ENCODE data around the gene DIDO1.

The DIDO1 gene

DNA sequence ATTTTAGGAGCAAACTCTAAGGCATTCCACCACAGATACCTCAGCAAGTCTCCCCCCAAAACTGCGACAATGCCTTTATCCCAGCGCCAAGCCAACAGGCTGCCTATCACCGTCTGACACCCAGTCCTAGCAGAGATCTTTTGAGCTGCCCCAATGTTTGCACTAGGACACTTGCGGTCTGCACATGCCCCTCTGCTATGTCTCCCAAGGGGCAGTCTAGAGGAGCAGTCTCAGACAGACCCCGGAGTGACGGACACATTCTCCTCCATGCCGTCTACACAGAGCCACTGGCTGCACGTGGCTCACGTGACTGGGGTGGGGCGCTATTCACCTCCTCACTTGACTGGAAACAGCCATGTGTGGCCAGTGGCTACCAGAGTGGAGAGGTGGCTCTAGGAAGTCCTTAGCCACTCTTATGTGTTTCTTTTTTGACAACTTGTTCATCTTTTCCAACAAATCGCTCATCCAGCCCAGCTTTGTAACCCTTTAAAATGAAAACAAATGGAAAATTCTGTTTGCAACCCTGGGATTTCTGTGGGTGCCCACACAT lies 16.0 kb downstream of the DIDO1 start:
- no peak for DNase-seq (ENCODE audit: low read depth)

DNA sequence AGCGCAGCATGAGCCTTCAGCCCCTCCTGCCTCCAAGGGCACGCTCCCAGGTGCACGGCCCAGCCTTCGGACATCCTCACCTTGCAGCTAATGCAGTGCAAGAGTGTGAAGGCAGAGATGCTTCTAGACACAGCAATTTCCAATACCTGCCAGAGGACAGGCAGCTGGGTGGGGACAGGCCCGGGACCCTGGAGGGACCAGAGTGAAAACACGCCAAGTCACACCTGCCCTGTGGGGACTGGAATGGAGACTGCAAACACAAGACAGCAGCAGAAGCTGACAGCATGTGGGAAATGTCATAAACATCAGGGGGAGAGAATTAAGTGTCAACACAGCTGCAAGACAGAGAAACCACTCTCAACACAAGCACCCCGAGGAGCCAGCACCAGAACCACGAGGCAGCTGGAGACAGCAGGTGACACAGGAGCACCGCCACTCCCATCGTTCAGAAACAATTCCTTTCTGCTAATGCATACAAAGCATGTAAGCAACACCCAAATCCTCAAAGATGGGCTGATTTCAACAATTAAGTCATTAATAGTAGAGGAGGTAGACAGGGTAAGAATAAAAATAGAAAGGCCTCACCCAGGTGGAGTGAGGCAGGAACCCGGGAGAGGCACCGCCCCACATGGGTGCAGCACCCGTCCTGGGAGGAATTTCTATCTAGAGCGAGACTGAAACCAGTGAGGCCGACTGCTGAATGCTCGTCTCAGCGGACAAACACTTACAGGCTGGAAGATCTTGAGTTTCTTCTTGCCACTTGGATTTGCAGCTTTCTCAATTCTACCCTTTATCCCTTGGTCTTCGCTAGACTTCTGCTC lies 17.1 kb downstream of the DIDO1 start:
- DNase-seq (ENCODE audit: low read depth): no peak

DNA sequence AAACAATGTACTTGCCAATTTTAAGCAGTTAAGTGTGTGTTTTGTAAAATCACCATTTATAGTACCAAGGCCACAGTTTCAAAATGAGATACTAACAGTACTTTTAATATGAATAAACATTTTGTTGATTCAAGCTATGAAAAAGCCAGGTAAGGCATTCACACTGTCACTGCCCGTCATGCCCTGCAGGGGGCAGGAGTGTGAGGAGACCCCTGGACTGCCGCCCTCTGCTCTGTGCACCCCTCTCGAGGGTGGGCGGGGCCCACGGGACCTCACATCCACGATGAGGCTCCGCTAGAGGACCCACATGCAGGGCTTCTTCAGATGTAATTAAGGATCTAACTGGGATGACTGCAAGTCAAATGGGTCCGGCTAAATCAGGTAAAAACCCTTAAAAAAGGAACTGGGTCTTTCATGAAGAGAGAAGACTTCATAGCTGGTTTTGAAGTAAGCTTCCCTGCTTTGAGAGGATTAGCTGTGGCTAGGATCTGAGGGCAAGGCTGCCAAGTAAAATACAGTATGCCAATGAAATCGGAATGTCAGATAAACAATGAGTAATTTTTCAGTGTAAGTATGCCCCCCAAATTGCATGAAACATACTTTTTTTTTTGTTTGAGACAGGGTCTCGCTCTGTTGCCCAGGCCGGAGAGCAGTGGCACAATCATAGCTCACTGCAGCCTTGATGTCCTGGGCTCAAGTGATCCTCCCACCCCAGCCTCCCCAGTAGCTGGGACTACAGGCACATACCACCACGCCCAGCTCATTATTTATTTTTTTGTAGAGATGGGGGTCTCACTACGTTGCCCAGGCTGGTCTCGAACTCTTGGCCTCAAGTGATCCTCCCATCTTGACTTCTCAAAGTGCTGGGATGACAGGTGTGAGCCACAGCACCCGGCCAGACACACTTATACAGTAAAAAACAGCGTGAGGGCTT lies 18.7 kb downstream of the DIDO1 start:
- DNase-seq (ENCODE audit: low read depth): no peak

DNA sequence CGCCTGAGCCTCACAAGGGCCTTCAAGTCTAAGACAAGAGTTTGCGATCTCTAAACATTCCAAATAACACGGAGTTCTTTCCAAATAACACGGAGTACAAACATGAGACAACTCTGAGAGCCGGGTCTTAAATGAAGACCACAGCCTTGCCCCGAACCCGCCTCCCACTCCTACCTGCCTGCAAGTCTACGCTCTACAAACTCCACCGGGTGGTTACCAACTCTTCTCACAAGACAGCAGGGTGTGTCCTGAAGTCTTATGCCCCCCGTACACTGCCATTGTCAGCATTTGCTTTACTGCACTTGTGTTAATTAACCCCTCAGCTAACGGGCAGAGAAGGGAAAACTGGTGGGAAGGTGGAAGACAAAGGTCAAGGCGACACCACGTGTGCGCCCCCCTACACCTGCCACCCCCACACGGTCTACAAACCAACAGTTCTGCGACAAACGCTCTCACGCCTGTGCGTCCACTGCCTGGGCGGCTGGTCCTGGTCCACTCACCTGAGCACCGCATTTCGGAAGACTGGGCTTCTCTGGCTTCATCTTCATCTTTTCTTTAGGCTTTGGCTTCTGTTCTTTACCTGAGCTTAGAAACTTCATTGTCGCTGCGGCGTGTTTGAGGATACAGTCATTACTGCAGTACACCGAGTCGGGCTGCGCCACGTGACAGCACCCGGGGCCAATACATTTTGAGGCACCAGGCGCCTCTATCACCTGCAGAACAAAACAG lies 19.5 kb downstream of the DIDO1 start:
- DNase-seq (ENCODE audit: low read depth): no peak

DNA sequence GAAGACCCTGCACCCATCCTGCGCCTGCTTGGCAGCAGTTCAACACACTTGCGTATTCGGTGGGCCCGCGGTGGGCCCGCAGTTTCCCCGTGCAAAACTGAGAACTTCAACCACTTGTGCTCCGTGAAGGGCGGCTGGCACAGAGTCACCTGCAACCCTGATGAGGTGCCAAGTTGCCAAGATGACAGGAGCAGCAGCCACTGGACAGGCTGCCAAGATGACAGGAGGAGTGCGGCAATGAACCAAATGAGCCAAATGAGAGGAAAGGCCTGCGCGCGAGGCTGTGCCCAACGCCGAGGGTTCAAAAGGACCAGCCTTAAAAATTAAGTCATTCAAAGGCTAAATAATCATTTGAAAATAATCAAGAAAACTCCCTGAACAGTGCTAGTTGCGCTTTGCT lies 20.1 kb downstream of the DIDO1 start:
- no peak for DNase-seq (ENCODE audit: low read depth)

DNA sequence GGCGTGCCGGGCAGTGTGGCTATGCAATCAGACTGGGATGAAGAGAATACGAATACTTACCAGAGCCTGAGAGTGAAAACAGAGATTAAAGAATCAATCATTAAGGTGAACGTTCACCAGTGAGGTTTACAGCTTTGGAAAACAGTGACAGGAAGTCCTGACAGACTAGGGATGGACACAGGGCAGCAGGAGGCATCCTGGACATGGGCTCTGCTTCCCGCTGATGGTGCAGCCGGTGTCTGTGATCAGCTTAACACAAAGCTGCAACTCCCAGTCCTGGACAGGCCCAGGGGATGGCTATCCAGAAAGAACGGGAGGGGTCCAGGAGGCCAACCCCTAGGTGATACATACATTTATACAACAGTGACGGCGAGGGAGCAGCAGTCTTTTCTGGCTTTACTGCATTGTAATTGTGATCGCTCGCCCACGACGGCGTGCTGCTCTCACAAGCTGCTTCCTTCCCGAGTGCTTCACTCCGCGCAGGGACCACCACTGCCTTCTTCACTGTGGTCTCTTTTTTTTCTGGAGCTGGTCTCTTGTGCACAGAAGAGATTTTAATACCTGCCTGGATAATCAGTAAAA lies 20.7 kb downstream of the DIDO1 start:
- no peak for DNase-seq (ENCODE audit: low read depth)

DNA sequence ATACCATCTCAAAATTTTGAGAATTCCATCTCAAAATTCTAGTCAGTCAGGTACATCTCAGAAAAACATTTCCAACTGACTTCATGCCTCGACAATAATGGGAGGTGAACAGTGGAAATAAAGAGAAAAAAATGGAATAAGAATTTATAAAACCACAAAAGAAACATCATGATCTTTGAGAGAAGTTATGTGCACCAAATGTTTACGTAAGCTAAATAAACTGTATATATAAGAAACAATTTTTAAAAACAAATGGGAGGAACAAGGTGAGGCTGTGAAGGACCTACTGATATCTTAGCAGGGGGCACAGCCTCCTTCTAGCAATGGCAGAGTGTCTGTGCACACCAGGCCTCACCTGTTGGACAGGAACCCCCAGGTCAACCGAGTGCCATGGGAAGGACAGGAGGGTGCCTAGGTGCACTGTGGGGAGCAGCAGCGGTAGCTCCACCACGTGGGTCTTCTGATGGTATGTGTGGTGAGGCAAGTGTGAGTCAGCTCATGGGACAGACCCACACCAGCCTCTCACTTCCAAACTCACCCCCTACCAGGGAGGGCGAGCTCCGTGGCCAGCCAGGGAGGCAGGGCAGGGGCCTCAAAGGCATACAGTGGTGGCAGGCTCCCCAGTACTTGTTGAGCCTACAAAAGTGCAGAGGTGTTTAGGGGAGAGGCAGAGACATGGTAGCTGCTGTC lies 23.2 kb downstream of the DIDO1 start:
- no peak for DNase-seq (ENCODE audit: low read depth)

DNA sequence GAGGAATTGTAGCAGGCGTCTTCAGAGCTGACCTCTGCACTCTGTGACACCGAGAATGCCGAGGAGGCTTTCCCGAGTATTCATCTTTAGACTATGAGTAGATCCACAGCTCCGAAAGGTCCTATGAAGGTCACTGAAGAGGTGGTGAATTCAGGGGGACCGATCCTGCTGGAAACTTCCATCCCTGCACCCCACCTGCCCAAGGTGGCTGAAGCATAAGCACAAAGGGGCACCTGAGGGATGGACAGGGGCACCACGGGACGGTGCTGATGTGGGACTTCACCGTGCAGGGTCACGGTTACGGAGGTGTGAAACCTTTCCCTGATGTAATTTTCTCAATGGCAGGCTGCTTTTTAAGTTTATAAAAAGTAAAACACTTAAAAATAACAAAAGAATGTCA lies 24.4 kb downstream of the DIDO1 start:
- DNase-seq (ENCODE audit: low read depth): no peak

DNA sequence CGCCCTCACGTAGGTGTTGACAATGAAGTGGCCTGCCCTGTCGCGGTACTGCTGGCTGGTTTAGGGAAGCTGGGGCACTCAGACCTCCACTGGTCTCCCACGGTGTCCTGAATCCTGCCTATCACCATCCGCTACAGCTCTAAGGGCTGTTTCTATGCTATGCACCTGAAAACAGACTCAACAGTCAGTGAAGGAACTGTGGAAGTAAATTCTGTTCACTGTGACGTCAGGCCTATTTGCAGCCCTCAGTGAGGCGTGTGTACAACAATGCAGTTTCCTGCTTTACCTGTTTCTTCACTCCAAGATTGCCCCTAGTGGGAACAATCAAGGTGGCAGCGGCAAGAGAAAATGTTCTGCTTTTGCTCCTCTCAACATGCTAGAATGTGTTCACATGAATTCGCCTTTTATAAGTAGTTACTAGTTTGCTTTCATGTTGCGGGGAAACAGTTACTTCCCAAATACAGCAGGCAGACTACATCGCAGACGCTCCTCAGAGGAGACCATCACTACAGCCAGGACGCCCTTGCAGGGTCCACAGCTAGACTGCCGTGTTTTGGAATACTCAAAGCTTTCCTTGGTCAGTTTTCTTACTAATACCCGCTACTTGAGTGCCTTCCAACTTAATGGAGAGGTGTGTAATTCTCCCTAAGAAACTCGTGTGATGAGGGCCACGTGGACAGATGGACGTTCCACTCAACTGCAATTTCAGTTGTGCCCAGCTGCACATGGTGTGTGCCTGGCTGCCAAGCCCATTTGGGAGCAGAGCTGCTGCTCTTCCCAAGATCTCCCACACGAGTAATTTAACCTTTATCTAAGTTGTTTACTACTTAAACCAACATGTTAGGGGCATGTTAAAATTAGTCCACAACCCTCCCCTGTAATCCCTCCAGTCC lies 25.4 kb downstream of the DIDO1 start:
- DNase-seq (ENCODE audit: low read depth): no peak

DNA sequence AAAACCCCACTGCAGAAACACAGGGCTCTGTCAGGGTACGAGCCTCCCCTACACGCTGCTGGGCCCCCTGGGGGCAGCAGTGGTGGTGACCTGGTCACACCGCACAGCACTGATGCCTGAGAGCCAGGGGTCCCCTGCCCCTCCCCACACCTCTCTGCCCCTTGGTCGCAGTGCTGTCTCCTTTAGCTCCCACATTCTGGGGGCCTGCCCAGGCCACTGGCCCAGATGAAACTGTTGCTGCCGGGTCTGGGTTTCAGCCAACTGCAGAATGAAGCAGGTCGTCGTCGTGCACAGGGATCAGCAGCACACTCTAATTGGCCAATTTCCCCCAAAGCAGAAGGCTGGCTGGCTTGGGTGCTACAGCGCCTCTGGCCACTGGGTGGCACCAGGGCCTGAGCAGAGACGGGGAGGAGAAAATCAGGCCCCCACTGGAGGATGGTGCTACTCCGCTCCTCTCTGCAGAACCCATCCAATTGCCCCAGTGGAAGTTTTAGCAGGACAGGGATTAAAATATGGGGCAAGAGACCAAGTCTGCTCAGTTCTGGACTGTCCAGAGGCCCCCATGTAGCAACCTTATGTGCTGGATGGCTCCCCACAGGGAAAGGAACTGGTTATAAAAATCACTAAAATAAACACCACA lies 26.1 kb downstream of the DIDO1 start:
- DNase-seq (ENCODE audit: low read depth): peak; percentile 57

DNA sequence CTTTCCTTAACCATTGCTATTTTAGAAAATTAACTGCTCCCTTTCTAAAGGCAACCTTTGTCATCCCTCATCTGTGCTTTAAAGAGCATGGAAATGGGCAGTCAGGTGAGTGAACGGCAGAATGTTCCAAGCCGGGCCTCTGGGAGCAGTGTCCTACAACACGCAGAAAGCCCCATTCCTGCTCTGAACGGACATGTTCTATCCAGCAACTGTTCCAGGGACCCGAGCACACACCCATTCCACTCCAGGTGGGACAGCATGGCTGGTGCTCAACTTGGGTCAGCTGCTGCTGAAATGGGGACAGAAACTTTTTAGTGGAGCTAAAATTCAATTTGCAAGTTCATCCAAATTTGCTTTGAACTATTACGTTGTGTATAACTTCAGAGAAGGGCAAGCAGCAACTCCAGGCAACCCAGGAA lies 26.7 kb downstream of the DIDO1 start:
- no peak for DNase-seq (ENCODE audit: low read depth)

DNA sequence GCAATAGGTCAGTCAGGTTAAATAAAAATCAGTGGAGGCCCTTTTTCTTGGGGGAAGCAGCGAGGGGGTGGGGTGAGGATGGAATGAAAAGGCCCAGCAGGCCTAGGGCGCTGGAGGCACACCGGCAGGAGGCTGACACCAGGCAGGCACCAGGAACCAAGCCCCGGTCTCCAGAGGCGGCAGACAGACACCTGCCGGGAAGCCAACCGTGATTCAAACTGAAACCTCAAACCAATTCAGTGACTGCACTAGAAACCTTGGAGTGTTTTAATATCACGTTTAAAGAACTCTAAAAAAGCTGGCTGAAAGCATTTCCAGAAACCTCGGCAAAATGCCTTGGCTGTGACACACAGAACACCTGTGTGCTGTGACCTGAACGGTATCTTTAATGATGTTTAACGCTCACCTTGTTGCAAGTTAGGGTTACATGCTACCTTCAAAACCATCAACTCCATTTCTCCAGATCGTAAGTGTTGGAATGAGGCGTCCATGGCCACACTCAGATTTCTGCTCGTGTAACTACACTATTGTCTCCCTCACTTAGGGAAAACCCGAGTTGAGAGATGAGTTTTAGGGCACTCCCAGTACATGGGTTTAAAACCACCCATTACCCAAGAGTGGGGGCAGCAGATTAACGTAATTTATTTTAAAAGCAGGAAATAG lies 27.2 kb downstream of the DIDO1 start:
- DNase-seq (ENCODE audit: low read depth): no peak

DNA sequence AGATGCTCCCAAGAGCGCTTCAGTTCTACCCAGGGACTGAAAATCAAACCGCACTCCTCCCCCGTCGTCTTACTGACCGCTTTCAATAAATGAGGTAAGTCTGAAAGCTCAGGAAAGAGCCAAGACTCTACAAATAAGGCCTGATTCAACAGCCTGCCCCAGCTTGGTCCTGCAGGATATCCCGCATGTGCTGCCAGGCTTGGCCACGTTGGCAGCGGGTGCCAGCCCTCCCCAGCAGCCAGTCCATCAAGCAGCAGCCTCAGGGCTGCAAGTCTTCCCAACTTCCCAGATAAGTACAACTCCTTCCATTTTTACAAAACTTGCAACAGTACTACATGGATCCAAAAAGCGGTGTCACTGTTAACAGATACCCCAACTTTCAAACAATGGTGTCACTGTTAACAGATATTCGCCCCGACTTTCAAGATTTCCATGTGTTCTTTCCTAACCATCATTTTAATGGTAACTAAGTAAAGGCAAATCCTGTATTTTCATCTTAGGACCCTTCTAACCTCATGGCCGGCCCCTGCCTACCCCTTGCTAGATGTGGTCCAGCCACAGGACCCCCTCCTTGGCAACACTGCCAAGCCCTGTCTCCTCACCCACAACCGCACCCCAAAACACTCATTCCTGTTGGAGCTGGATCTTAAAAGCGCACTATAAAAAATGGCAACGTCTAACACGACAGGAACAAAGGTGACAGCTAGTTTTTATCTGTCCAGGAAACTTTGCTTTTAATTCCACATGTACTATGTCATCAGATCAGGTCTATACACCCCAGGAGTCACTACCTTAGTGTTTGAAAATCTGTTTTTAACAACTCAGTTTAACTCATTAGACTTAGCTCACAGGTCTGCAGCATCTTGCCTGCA lies 28.0 kb downstream of the DIDO1 start:
- DNase-seq (ENCODE audit: low read depth): no peak

DNA sequence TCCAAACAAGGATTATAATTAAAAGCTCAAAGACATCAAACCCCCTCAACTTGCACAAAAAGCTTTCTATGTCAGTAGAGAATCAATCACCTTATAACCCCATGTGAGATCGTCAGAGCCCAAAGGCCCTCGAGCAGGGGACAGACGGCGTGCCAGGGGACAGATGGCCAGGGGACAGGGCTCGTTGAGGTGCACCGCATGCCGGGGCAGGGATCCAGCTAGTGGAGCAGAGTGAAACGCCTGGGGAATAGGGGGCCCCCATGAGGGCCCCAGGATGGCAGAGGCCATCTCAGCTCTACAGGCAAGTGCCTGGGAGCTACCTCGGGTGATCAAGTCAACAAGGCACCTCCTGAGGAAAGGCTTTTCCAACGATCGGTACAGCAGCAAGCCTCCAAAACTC lies 28.6 kb downstream of the DIDO1 start:
- DNase-seq (ENCODE audit: low read depth): no peak

DNA sequence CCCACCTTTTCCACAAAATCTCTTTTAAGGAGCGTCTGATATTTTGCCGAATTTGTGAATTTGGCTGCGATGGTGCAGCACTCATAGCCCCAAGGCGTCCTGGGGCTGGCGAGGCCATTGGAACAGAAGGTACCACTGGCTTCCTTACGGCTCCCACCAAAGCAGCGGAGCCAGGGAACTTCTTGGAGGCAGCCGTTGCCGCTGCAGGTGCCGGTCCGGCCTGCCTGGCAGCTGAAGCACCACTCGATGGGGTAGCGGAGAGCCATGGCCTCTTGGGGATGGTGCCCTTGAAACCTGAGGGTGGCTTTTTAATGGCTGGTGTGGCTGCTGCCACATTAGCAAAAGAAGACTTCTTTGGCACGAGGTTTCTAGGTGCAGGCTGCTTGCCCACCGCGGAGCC lies 29.8 kb downstream of the DIDO1 start:
- no peak for DNase-seq (ENCODE audit: low read depth)

DNA sequence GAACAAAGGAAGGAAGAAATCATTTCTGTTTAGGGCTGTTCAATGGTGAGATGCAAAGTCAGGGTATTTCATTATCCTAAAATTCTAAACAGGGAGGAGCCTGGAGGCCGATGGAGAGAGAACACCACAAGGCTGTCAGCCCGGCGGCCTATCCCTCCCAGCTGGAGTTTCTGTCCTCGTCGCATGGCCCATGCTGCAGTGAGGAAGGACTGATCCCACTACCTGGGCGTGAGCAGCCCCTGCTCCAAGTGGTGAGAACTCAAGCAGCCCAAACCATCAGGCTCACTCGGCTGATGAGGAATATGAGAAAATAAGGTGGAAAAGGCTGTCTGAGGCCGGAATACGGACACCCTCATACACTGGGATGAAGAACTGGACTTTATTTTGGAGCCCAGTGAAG lies 30.8 kb downstream of the DIDO1 start:
- DNase-seq (ENCODE audit: low read depth): no peak

DNA sequence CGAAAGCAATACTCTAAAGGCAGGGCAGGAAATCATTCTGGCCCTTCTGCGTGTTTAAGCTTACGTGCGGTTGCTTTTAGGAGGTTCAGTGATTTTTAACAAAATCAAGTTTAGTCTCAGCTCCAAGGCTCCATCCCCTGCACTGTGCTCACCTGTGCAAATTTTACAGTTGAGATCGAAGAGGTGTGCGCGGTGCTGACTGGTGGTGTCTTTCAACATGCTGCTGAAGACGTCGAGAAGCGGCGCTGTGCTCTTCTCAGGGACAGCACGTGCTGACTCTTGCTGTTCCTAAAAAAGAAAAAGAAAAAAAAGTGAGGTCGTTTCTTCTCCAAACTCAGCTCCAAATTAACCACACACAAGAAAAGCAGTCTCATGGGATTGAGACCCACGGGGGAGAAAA lies 32.0 kb downstream of the DIDO1 start:
- no peak for DNase-seq (ENCODE audit: low read depth)

DNA sequence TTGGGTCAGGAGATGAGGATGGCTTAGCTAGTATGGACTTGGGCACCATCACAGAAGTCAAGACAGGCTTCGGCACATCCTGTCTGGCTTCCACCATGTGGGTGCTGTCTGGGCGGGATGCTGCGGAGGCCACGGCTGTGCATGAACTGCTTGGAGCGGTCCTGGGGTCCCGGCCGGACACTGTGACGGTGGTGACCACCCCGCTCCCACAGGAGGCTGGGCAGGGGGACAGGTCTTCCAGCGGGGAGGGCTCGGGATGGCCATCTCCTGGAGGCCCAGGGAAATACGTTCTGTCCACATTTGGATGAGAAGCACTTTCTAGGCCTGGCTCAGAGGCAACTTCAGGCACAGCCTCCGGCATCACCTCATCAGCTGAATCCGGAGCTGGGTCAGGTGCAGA lies 32.6 kb downstream of the DIDO1 start:
- no peak for DNase-seq (ENCODE audit: low read depth)
